Stimulated activated memory B cell treated with anti-CD40 and anti-IgM and Interleukin-4, amounts not matched to agents 10 μg/mL and 1 μg/mL and 100 μg/mL, for 72 hours (primary cell): ENCODE results near the gene TSC22D3.

Experiments
- ATAC-seq: fragments of 150-1000 bp; cut with Tn5 transposase; 2 replicates; pipeline ENCODE4 v1.10.0; 2021
- H3K27ac Mint-ChIP-seq: one replicate; pipeline ENCODE4 v1.8.0; 2022; ENCODE audit warnings: mild to moderate bottlenecking, mixed read lengths
- H3K27me3 Mint-ChIP-seq: one replicate; pipeline ENCODE4 v1.8.0; 2022; ENCODE audit warnings: mixed read lengths
- H3K36me3 Mint-ChIP-seq: one replicate; pipeline ENCODE4 v1.8.0; 2022; ENCODE audit warnings: mixed read lengths
- H3K4me1 Mint-ChIP-seq: one replicate; pipeline ENCODE4 v1.8.0; 2022; ENCODE audit warnings: mixed read lengths
- H3K4me3 Mint-ChIP-seq: one replicate; pipeline ENCODE4 v1.8.0; 2022; ENCODE audit warnings: mild to moderate bottlenecking, moderate library complexity, mixed read lengths
- H3K9me3 Mint-ChIP-seq: one replicate; pipeline ENCODE4 v1.8.0; 2022; ENCODE audit warnings: mixed read lengths

The TSC22D3 gene

GRCh38 chrX:107747596-107748161, 27.9 kb downstream of the TSC22D3 start:
- no peak for ATAC-seq
- H3K36me3 Mint-ChIP-seq: no peaks in the 10 kb centered on the region
- no peaks in the 10 kb centered on the region for H3K27me3 Mint-ChIP-seq
- no peaks in the 10 kb centered on the region for H3K9me3 Mint-ChIP-seq
- no peak overlapping the region for H3K4me3 Mint-ChIP-seq
- H3K4me1 Mint-ChIP-seq: peaks cover 4% of the 10 kb centered on the region
- H3K27ac Mint-ChIP-seq: no peak overlapping the region

- no peaks in the 10 kb centered on the region for H3K27me3 Mint-ChIP-seq
- H3K4me1 Mint-ChIP-seq: peaks cover 18% of the 10 kb centered on the region
- no peak overlapping the region for H3K4me3 Mint-ChIP-seq
- no peak overlapping the region for H3K27ac Mint-ChIP-seq
- no peaks in the 10 kb centered on the region for H3K36me3 Mint-ChIP-seq
- no peak for ATAC-seq
- H3K9me3 Mint-ChIP-seq: no peaks in the 10 kb centered on the region
Measured at GRCh38 chrX:107744868-107745267, 30.7 kb downstream of the TSC22D3 start.

GRCh38 chrX:107743995-107744394, 31.6 kb downstream of the TSC22D3 start:
- ATAC-seq: no peak
- H3K4me1 Mint-ChIP-seq: peaks cover 18% of the 10 kb centered on the region
- H3K9me3 Mint-ChIP-seq: no peaks in the 10 kb centered on the region
- no peak overlapping the region for H3K27ac Mint-ChIP-seq
- H3K4me3 Mint-ChIP-seq: no peak overlapping the region
- H3K36me3 Mint-ChIP-seq: no peaks in the 10 kb centered on the region
- H3K27me3 Mint-ChIP-seq: no peaks in the 10 kb centered on the region

- Mint-ChIP-seq H3K27ac (peak overlapping the region; percentile 96), H3K4me3 (peak overlapping the region; percentile 88), H3K9me3 (no peaks in the 10 kb centered on the region), H3K27me3 (no peaks in the 10 kb centered on the region), H3K4me1 (peaks cover 18% of the 10 kb centered on the region), H3K36me3 (no peaks in the 10 kb centered on the region)
- no peak for ATAC-seq
Measured at GRCh38 chrX:107742700-107743191, 32.8 kb downstream of the TSC22D3 start.

GRCh38 chrX:107741404-107741790, 34.2 kb downstream of the TSC22D3 start:
- H3K27me3 Mint-ChIP-seq: no peaks in the 10 kb centered on the region
- H3K27ac Mint-ChIP-seq: peak overlapping the region; percentile 96
- H3K4me3 Mint-ChIP-seq: peak overlapping the region; percentile 88
- no peak for ATAC-seq
- peaks cover 18% of the 10 kb centered on the region for H3K4me1 Mint-ChIP-seq
- H3K36me3 Mint-ChIP-seq: no peaks in the 10 kb centered on the region
- H3K9me3 Mint-ChIP-seq: no peaks in the 10 kb centered on the region

- no peak overlapping the region for H3K27ac Mint-ChIP-seq
- H3K4me1 Mint-ChIP-seq: peaks cover 18% of the 10 kb centered on the region
- no peaks in the 10 kb centered on the region for H3K9me3 Mint-ChIP-seq
- ATAC-seq: no peak
- H3K4me3 Mint-ChIP-seq: no peak overlapping the region
- H3K27me3 Mint-ChIP-seq: no peaks in the 10 kb centered on the region
- no peaks in the 10 kb centered on the region for H3K36me3 Mint-ChIP-seq
Measured at GRCh38 chrX:107739541-107739940, 36.0 kb downstream of the TSC22D3 start.

GRCh38 chrX:107738768-107739167, 36.8 kb downstream of the TSC22D3 start:
- H3K36me3 Mint-ChIP-seq: no peaks in the 10 kb centered on the region
- no peak overlapping the region for H3K4me3 Mint-ChIP-seq
- H3K4me1 Mint-ChIP-seq: peaks cover 18% of the 10 kb centered on the region
- no peak for ATAC-seq
- H3K9me3 Mint-ChIP-seq: no peaks in the 10 kb centered on the region
- no peak overlapping the region for H3K27ac Mint-ChIP-seq
- no peaks in the 10 kb centered on the region for H3K27me3 Mint-ChIP-seq

- Mint-ChIP-seq H3K27ac (no peak overlapping the region), H3K36me3 (no peaks in the 10 kb centered on the region), H3K4me1 (peaks cover 18% of the 10 kb centered on the region), H3K9me3 (no peaks in the 10 kb centered on the region), H3K27me3 (no peaks in the 10 kb centered on the region), H3K4me3 (no peak overlapping the region)
- no peak for ATAC-seq
Measured at GRCh38 chrX:107738272-107738671, 37.3 kb downstream of the TSC22D3 start.

GRCh38 chrX:107736781-107737531, 38.6 kb downstream of the TSC22D3 start:
- no peak overlapping the region for H3K4me3 Mint-ChIP-seq
- no peaks in the 10 kb centered on the region for H3K36me3 Mint-ChIP-seq
- H3K9me3 Mint-ChIP-seq: no peaks in the 10 kb centered on the region
- H3K27me3 Mint-ChIP-seq: no peaks in the 10 kb centered on the region
- H3K27ac Mint-ChIP-seq: no peak overlapping the region
- peaks cover 12% of the 10 kb centered on the region for H3K4me1 Mint-ChIP-seq
- no peak for ATAC-seq

- no peak for ATAC-seq
- no peaks in the 10 kb centered on the region for H3K9me3 Mint-ChIP-seq
- no peaks in the 10 kb centered on the region for H3K27me3 Mint-ChIP-seq
- peaks cover 6% of the 10 kb centered on the region for H3K4me1 Mint-ChIP-seq
- H3K36me3 Mint-ChIP-seq: no peaks in the 10 kb centered on the region
- H3K27ac Mint-ChIP-seq: no peak overlapping the region
- no peak overlapping the region for H3K4me3 Mint-ChIP-seq
Measured at GRCh38 chrX:107734646-107735045, 40.9 kb downstream of the TSC22D3 start.

- ATAC-seq: no peak
- Mint-ChIP-seq H3K27ac (no peak overlapping the region), H3K4me3 (peak overlapping the region; percentile 9), H3K4me1 (peaks cover 11% of the 10 kb centered on the region), H3K27me3 (no peaks in the 10 kb centered on the region), H3K36me3 (no peaks in the 10 kb centered on the region), H3K9me3 (no peaks in the 10 kb centered on the region)
Measured at GRCh38 chrX:107733686-107734085, 41.9 kb downstream of the TSC22D3 start.

GRCh38 chrX:107731831-107732502, 43.6 kb downstream of the TSC22D3 start:
- Mint-ChIP-seq H3K27ac (no peak overlapping the region), H3K36me3 (no peaks in the 10 kb centered on the region), H3K4me3 (no peak overlapping the region), H3K27me3 (no peaks in the 10 kb centered on the region), H3K4me1 (peaks cover 11% of the 10 kb centered on the region), H3K9me3 (no peaks in the 10 kb centered on the region)
- no peak for ATAC-seq

GRCh38 chrX:107730991-107731766, 44.4 kb downstream of the TSC22D3 start:
- Mint-ChIP-seq H3K4me3 (no peak overlapping the region), H3K27me3 (no peaks in the 10 kb centered on the region), H3K27ac (no peak overlapping the region), H3K36me3 (no peaks in the 10 kb centered on the region), H3K9me3 (no peaks in the 10 kb centered on the region), H3K4me1 (peaks cover 11% of the 10 kb centered on the region)
- no peak for ATAC-seq

GRCh38 chrX:107730298-107730655, 45.3 kb downstream of the TSC22D3 start:
- ATAC-seq: no peak
- Mint-ChIP-seq H3K36me3 (no peaks in the 10 kb centered on the region), H3K4me1 (peaks cover 11% of the 10 kb centered on the region), H3K27me3 (no peaks in the 10 kb centered on the region), H3K9me3 (no peaks in the 10 kb centered on the region), H3K4me3 (no peak overlapping the region), H3K27ac (no peak overlapping the region)

- Mint-ChIP-seq H3K36me3 (no peaks in the 10 kb centered on the region), H3K27ac (peak overlapping the region; percentile 49), H3K27me3 (no peaks in the 10 kb centered on the region), H3K9me3 (no peaks in the 10 kb centered on the region), H3K4me1 (peaks cover 11% of the 10 kb centered on the region), H3K4me3 (no peak overlapping the region)
- ATAC-seq: peak; percentile 81
Measured at GRCh38 chrX:107729558-107730297, 45.9 kb downstream of the TSC22D3 start.
